Endodermal cell (in vitro differentiated cells): Measurements from ENCODE around the gene ZNF319. TPM values are rescaled to one million over a fixed set of nuclear protein-coding genes. Genes with fewer than 3 reads are reported as not detected.

Experiments
- DNase-seq: peaks from one replicate; pipeline ENCODE4 v3.0.0-alpha.2; 2017
- H3K27ac ChIP-seq: 2 replicates; pipeline ENCODE4 v1.5.1; 2013; ENCODE audit warnings: mild to moderate bottlenecking, low read depth, low read length, moderate library complexity
- H3K27me3 ChIP-seq: 2 replicates; pipeline ENCODE4 v1.6.1; 2013; ENCODE audit warnings: mild to moderate bottlenecking, low read length, moderate library complexity; ENCODE audit not compliant: insufficient read depth, control insufficient read depth, poor library complexity, severe bottlenecking
- H3K36me3 ChIP-seq: 2 replicates; pipeline ENCODE4 v1.7.0; 2013; ENCODE audit warnings: mild to moderate bottlenecking, low read length, moderate library complexity; ENCODE audit not compliant: control insufficient read depth, insufficient read depth
- H3K4me1 ChIP-seq: one replicate; pipeline ENCODE4 v1.7.0; 2013; ENCODE audit warnings: low read length; ENCODE audit not compliant: control insufficient read depth, insufficient read depth
- H3K4me3 ChIP-seq: 2 replicates; pipeline ENCODE4 v1.5.1; 2013; ENCODE audit warnings: mild to moderate bottlenecking, low read length, moderate library complexity
- H3K9ac ChIP-seq: 2 replicates; pipeline ENCODE4 v1.6.1; 2013; ENCODE audit warnings: mild to moderate bottlenecking, low read length, moderate library complexity; ENCODE audit not compliant: poor library complexity, severe bottlenecking; ENCODE audit errors: extremely low read depth
- H3K9me3 ChIP-seq: 2 replicates; pipeline ENCODE4 v1.6.1; 2013; ENCODE audit warnings: mild to moderate bottlenecking, low read length, moderate library complexity; ENCODE audit not compliant: control insufficient read depth
- H3K27ac Mint-ChIP-seq: 2 replicates; pipeline ENCODE4 v1.8.0; 2020; ENCODE audit warnings: mixed read lengths
- H3K27me3 Mint-ChIP-seq: 2 replicates; pipeline ENCODE4 v1.8.0; 2021; ENCODE audit warnings: mild to moderate bottlenecking, mixed read lengths; ENCODE audit not compliant: insufficient read depth
- H3K36me3 Mint-ChIP-seq: 2 replicates; pipeline ENCODE4 v1.8.0; 2020; ENCODE audit warnings: low read depth, mixed read lengths
- H3K4me1 Mint-ChIP-seq: 2 replicates; pipeline ENCODE4 v1.8.0; 2020; ENCODE audit warnings: mixed read lengths
- H3K4me3 Mint-ChIP-seq: 2 replicates; pipeline ENCODE4 v1.8.0; 2020; ENCODE audit warnings: mild to moderate bottlenecking, moderate library complexity, mixed read lengths
- H3K9me3 Mint-ChIP-seq: 2 replicates; pipeline ENCODE4 v1.8.0; 2020; ENCODE audit warnings: mild to moderate bottlenecking, mixed read lengths
- WGBS, 2 experiments: methylation state at CpG; one replicate each; pipeline versions ENCODE4 v1.1.5 to v1.1.7; 2013; ENCODE audit warnings: missing lambda C conversion rate in 2 of 2, mixed read lengths in 1 of 2; ENCODE audit not compliant: insufficient coverage in 1 of 2, insufficient read length in 1 of 2; 5-methylcytosine and 5-hydroxymethylcytosine counted together
- total RNA-seq, 2 donors: library from RNA; stranded (reverse); fragmentation: NEBNext Ultra II Directional in 1 of 2; extraction: Animal tissue kit (Norgen Biotek cat#: 25700) in 1 of 2; gene quantifications; 2 replicates in 1 of 2; 3 replicates in 1 of 2; pipeline ENCODE4 v1.2.1, GENCODE V29; 2021
- TF ChIP-seq, protein P1 (sequence below): fragments of 200-600 bp; sonication (generic); conservative IDR thresholded peaks from 2 replicates; pipeline ENCODE4 v1.5.0; 2021; ENCODE audit warnings: antibody characterized with exemption, mild to moderate bottlenecking

ZNF319 gene
- total RNA-seq, 2 donors from 2014 or later: 9.8 to 10.8 TPM

DNA sequence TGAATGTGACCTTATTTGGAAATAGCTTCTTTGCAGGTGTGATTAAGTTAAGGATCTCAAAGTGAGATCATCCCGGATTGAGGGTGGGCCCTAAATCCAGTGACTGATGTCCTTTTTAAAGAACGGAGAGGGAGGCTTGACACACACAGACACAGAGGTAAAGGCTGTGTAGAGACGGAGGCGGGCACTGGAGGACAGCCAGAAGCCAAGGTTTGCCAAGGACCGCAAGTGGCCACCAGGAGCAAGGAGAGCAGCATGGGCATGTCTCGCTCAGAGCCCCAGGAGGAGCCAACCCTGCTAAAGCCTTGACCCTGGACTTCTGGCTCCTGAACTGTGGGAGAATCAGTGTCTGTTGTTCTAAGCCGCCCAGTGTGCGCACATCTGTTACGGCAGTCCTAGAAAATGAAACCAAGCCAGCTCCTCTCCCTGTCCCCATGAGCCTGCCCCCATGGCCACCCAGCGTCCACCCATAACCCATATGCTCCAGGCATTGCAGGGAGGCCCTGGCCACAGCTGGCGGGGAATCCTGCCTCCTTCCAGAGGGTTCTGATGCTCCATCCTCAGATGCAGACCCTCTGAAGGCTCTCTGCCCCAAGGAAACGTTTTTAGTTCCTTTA is 44.8 kb downstream of the ZNF319 start:
- no peaks in the 10 kb centered on the region for H3K9me3 Mint-ChIP-seq
- Histone ChIP-seq H3K9ac (no peak overlapping the region), H3K9me3 (no peaks in the 10 kb centered on the region), H3K27ac (no peak overlapping the region), H3K4me3 (no peak overlapping the region), H3K27me3 (no peaks in the 10 kb centered on the region), H3K36me3 (no peaks in the 10 kb centered on the region), H3K4me1 (peaks cover 12% of the 10 kb centered on the region)
- peaks cover 34% of the 10 kb centered on the region for H3K4me1 Mint-ChIP-seq
- 87 to 89% methylated on average over 6 to 12 of the region's 12 CpGs for WGBS, 2 experiments
- no peaks in the 10 kb centered on the region for H3K27me3 Mint-ChIP-seq
- H3K36me3 Mint-ChIP-seq: no peaks in the 10 kb centered on the region
- H3K27ac Mint-ChIP-seq: no peak overlapping the region
- TF ChIP-seq, protein P1, sequence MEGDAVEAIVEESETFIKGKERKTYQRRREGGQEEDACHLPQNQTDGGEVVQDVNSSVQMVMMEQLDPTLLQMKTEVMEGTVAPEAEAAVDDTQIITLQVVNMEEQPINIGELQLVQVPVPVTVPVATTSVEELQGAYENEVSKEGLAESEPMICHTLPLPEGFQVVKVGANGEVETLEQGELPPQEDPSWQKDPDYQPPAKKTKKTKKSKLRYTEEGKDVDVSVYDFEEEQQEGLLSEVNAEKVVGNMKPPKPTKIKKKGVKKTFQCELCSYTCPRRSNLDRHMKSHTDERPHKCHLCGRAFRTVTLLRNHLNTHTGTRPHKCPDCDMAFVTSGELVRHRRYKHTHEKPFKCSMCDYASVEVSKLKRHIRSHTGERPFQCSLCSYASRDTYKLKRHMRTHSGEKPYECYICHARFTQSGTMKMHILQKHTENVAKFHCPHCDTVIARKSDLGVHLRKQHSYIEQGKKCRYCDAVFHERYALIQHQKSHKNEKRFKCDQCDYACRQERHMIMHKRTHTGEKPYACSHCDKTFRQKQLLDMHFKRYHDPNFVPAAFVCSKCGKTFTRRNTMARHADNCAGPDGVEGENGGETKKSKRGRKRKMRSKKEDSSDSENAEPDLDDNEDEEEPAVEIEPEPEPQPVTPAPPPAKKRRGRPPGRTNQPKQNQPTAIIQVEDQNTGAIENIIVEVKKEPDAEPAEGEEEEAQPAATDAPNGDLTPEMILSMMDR: peak; percentile 49
- H3K4me3 Mint-ChIP-seq: no peak overlapping the region
- no peak for DNase-seq

DNA sequence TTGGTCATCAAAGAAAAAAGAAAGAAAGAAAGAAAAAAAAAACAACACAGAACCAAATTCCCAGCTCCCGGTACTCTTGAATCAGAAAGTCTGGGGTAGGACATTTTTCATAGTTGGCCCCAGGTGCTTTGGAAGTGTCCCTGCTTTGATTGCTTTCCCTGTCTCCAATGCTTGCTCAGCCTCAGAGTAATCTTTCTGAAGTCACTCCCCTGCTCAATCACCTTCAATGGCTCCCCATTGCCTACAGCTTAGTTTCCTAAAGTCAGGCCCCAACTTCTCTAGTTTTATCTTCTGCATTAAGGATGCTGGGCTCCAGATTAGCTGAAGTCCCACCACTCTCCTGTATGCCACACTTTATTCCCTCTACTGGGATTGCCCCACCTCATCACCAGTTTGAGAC is 46.6 kb downstream of the ZNF319 start:
- 100% methylated on average over 1 of the region's 1 CpG for WGBS, 2 experiments
- no peaks in the 10 kb centered on the region for H3K9me3 Mint-ChIP-seq

DNA sequence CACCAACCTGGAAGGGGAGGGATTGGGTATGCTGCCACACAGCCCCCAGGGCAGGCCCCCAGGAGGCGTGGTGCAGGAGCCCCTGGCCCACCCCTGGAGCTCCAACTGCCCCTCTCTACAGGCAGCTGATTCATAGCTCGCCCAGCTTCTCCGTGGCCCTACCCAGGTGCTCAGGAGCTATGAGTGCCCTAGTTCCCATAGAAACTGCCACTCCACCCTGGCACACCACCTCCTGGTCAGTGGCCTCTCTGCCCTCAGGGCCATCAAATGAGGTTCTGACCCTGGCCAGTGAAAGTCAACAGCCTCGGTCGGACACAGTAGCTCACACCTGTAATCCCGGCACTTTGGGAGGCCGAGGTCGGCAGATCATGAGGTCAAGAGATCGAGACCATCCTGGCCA is 47.6 kb downstream of the ZNF319 start:
- H3K4me1 Mint-ChIP-seq: peaks cover 22% of the 10 kb centered on the region
- H3K36me3 ChIP-seq: no peaks in the 10 kb centered on the region
- no peaks in the 10 kb centered on the region for H3K27me3 Mint-ChIP-seq
- H3K27ac ChIP-seq: no peak overlapping the region
- no peak overlapping the region for H3K4me3 Mint-ChIP-seq
- 93% methylated on average over 4 to 9 of the region's 9 CpGs for WGBS, 2 experiments
- H3K9me3 ChIP-seq: no peaks in the 10 kb centered on the region
- H3K4me1 ChIP-seq: peaks cover 8% of the 10 kb centered on the region
- H3K4me3 ChIP-seq: no peak overlapping the region
- H3K27ac Mint-ChIP-seq: no peak overlapping the region
- no peaks in the 10 kb centered on the region for H3K9me3 Mint-ChIP-seq
- TF ChIP-seq, protein P1: no peak
- no peak overlapping the region for H3K9ac ChIP-seq
- no peaks in the 10 kb centered on the region for H3K36me3 Mint-ChIP-seq
- no peaks in the 10 kb centered on the region for H3K27me3 ChIP-seq
- no peak for DNase-seq

More for the DNA sequence above, 46.6 kb downstream of the ZNF319 start:
- H3K36me3 Mint-ChIP-seq: no peaks in the 10 kb centered on the region
- peaks cover 12% of the 10 kb centered on the region for H3K4me1 ChIP-seq
- no peak for DNase-seq
- H3K27me3 ChIP-seq: no peaks in the 10 kb centered on the region
- H3K36me3 ChIP-seq: no peaks in the 10 kb centered on the region
- TF ChIP-seq, protein P1: no peak
- H3K4me3 ChIP-seq: no peak overlapping the region
- no peak overlapping the region for H3K9ac ChIP-seq
- no peaks in the 10 kb centered on the region for H3K27me3 Mint-ChIP-seq
- no peak overlapping the region for H3K27ac ChIP-seq
- H3K4me1 Mint-ChIP-seq: peaks cover 29% of the 10 kb centered on the region
- no peak overlapping the region for H3K27ac Mint-ChIP-seq
- H3K4me3 Mint-ChIP-seq: no peak overlapping the region
- H3K9me3 ChIP-seq: no peaks in the 10 kb centered on the region
